H1 (cell line): ENCODE results near the gene L3MBTL4. TPM values are rescaled to one million over a fixed set of nuclear protein-coding genes. Genes with fewer than 3 reads are reported as not detected.

Source experiments
- CTCF ChIA-PET: fragments of 300-600 bp; sonication (Branson Sonifier 250); formaldehyde crosslinking; loops from one replicate; lab custom pipeline; 2021; ENCODE audit not compliant: partially characterized antibody; lab: Charles Lee
- POLR2A ChIA-PET: fragments of 300-600 bp; sonication (Branson Sonifier 250); formaldehyde crosslinking; loops from one replicate; lab custom pipeline; 2021; ENCODE audit warnings: inconsistent platforms; ENCODE audit not compliant: partially characterized antibody; lab: Charles Lee
- DNase-seq, 2 experiments: peaks; one replicate each; pipeline versions ENCODE4 v3.0.0 to v3.0.0-alpha.2; 2010 to 2022; ENCODE audit warnings: low spot score in 2 of 2, low read depth in 1 of 2, mixed read lengths in 1 of 2
- FAIRE-seq: peaks from 2 replicates; lab custom pipeline; 2011; peaks lifted over from hg19 to GRCh38; lab: Jason Lieb, UNC
- H2AFZ ChIP-seq: 2 replicates; pipeline ENCODE4 v1.8.1; 2012; ENCODE audit warnings: low read length, inconsistent platforms
- H2AK5ac ChIP-seq: 2 replicates; pipeline ENCODE4 v1.6.1; 2013; ENCODE audit warnings: low read depth, low read length
- H2BK120ac ChIP-seq: replicated peaks from 2 replicates; pipeline ENCODE3; 2013; ENCODE audit warnings: low read depth, low read length, inconsistent platforms
- H2BK12ac ChIP-seq: 2 replicates; pipeline ENCODE4 v1.6.1; 2013; ENCODE audit warnings: low read depth, low read length
- H2BK15ac ChIP-seq: 2 replicates; pipeline ENCODE4 v1.6.1; 2013; ENCODE audit warnings: low read length
- H2BK20ac ChIP-seq: 2 replicates; pipeline ENCODE4 v1.6.1; 2013; ENCODE audit warnings: low read length
- H2BK5ac ChIP-seq: 2 replicates; pipeline ENCODE4 v1.6.1; 2013; ENCODE audit warnings: low read depth, low read length
- H3K14ac ChIP-seq: 2 replicates; pipeline ENCODE4 v1.6.1; 2013; ENCODE audit warnings: inconsistent platforms; ENCODE audit not compliant: insufficient read length
- H3K18ac ChIP-seq: 2 replicates; pipeline ENCODE4 v1.6.1; 2013; ENCODE audit warnings: low read length; ENCODE audit errors: extremely low read depth
- H3K23ac ChIP-seq: 2 replicates; pipeline ENCODE4 v1.6.1; 2013; ENCODE audit warnings: inconsistent platforms; ENCODE audit not compliant: insufficient read length
- H3K23me2 ChIP-seq: 2 replicates; pipeline ENCODE4 v1.6.1; 2013; ENCODE audit warnings: low read depth, low read length
- H3K27ac ChIP-seq: 2 replicates; pipeline ENCODE4 v1.6.1; 2011; ENCODE audit warnings: low read depth, low read length, inconsistent platforms
- H3K27me3 ChIP-seq, 4 experiments: replicated peaks in 1 of 4; 1 replicate in 1 of 4; 2 replicates in 3 of 4; pipeline versions ENCODE4 v1.6.1 to v1.8.1; 2011 to 2013; ENCODE audit warnings: low read length in 3 of 4, mild to moderate bottlenecking in 3 of 4, inconsistent platforms in 2 of 4, mixed read lengths in 2 of 4, moderate library complexity in 1 of 4; ENCODE audit not compliant: control insufficient read depth in 3 of 4, insufficient read depth in 3 of 4; ENCODE audit errors: extremely low read depth in 1 of 4
- H3K36me3 ChIP-seq, 4 experiments: 2 replicates each; pipeline versions ENCODE4 v1.6.1 to v1.8.1; 2011 to 2013; ENCODE audit warnings: mild to moderate bottlenecking in 4 of 4, low read length in 3 of 4, moderate library complexity in 2 of 4, control low read depth in 1 of 4, inconsistent platforms in 1 of 4; ENCODE audit not compliant: insufficient read depth in 4 of 4, control insufficient read depth in 2 of 4
- H3K4ac ChIP-seq: replicated peaks from 2 replicates; pipeline ENCODE3; 2013; ENCODE audit warnings: low read length, low read depth, mixed read lengths, inconsistent platforms; ENCODE audit not compliant: insufficient read length
- H3K4me1 ChIP-seq, 4 experiments: replicated peaks in 1 of 4; 1 replicate in 1 of 4; 2 replicates in 3 of 4; pipeline versions ENCODE4 v1.6.1 to v1.8.1; 2011 to 2013; ENCODE audit warnings: low read length in 3 of 4, inconsistent platforms in 2 of 4, mixed read lengths in 1 of 4; ENCODE audit not compliant: insufficient read depth in 4 of 4, control insufficient read depth in 3 of 4
- H3K4me2 ChIP-seq, 2 experiments: 2 replicates each; pipeline versions ENCODE4 v1.6.1 to v1.8.1; 2011 to 2013; ENCODE audit warnings: low read depth in 2 of 2, low read length in 2 of 2, control low read depth in 1 of 2, inconsistent platforms in 1 of 2, mild to moderate bottlenecking in 1 of 2; ENCODE audit not compliant: insufficient read depth in 1 of 2
- H3K4me3 ChIP-seq, 4 experiments: fragments of 200-600, 300-600 bp in 1 of 4; sonication (generic), shearing (Covaris generic), sonication (Bioruptor Twin) in 1 of 4; 2 replicates each; pipeline versions ENCODE4 v1.5.1 to v1.8.1; 2011 to 2016; ENCODE audit warnings: low read length in 4 of 4, low read depth in 3 of 4, control low read depth in 2 of 4, inconsistent platforms in 2 of 4, mild to moderate bottlenecking in 2 of 4, mixed read lengths in 1 of 4, moderate library complexity in 1 of 4; ENCODE audit not compliant: insufficient read depth in 2 of 4; ENCODE audit errors: extremely low read depth in 1 of 4
- H3K56ac ChIP-seq: replicated peaks from 2 replicates; pipeline ENCODE3; 2013; ENCODE audit warnings: low read depth, mild to moderate bottlenecking, mixed read lengths, low read length, inconsistent platforms; ENCODE audit not compliant: insufficient read length
- H3K79me1 ChIP-seq: 2 replicates; pipeline ENCODE4 v1.6.1; 2013; ENCODE audit warnings: low read depth, low read length, control low read depth
- H3K79me2 ChIP-seq, 2 experiments: 2 replicates each; pipeline versions ENCODE4 v1.6.1 to v1.8.1; 2012 to 2013; ENCODE audit warnings: low read length in 2 of 2, mild to moderate bottlenecking in 2 of 2, inconsistent platforms in 1 of 2; ENCODE audit not compliant: insufficient read depth in 2 of 2, control insufficient read depth in 1 of 2
- H3K9ac ChIP-seq, 4 experiments: replicated peaks in 1 of 4; 1 replicate in 1 of 4; 2 replicates in 3 of 4; pipeline versions ENCODE4 v1.6.1 to v1.8.1; 2011 to 2013; ENCODE audit warnings: low read depth in 3 of 4, low read length in 3 of 4, control low read depth in 2 of 4, mild to moderate bottlenecking in 2 of 4, moderate library complexity in 2 of 4, inconsistent platforms in 1 of 4; ENCODE audit errors: extremely low read depth in 1 of 4
- H3K9me3 ChIP-seq, 2 experiments: 2 replicates each; pipeline versions ENCODE4 v1.6.1 to v1.8.1; 2012 to 2013; ENCODE audit warnings: mild to moderate bottlenecking in 2 of 2, moderate library complexity in 2 of 2, control low read depth in 1 of 2, inconsistent platforms in 1 of 2, low read depth in 1 of 2, low read length in 1 of 2, mixed read lengths in 1 of 2; ENCODE audit not compliant: insufficient read depth in 2 of 2
- H4K20me1 ChIP-seq, 2 experiments: replicated peaks in 1 of 2; 2 replicates each; pipeline versions ENCODE3 to v1.8.1; 2011 to 2013; ENCODE audit warnings: inconsistent platforms in 2 of 2, low read length in 2 of 2, mild to moderate bottlenecking in 1 of 2; ENCODE audit not compliant: insufficient read depth in 2 of 2, control insufficient read depth in 1 of 2
- H4K5ac ChIP-seq: 2 replicates; pipeline ENCODE4 v1.6.1; 2013; ENCODE audit warnings: low read length, low read depth, mixed read lengths, inconsistent platforms; ENCODE audit not compliant: insufficient read length
- H4K8ac ChIP-seq: 2 replicates; pipeline ENCODE4 v1.8.0; 2013; ENCODE audit warnings: mild to moderate bottlenecking, moderate library complexity, low read length, inconsistent platforms; ENCODE audit not compliant: insufficient read depth; ENCODE audit errors: extremely low read depth
- H4K91ac ChIP-seq: replicated peaks from 2 replicates; pipeline ENCODE3; 2013; ENCODE audit warnings: low read length, mixed read lengths, inconsistent platforms; ENCODE audit not compliant: insufficient read length
- BACH1 ChIP-seq: IDR thresholded peaks from 2 replicates; pipeline ENCODE4 v1.6.1; 2012; ENCODE audit warnings: low read length, improper control_type of control experiment
- CBX5 ChIP-seq: fragments of 300-800, 300-1000 bp; sonication (generic); IDR thresholded peaks from 2 replicates; pipeline ENCODE4 v1.7.1; 2016; ENCODE audit warnings: antibody characterized with exemption, low read length, low read depth
- CHD1 ChIP-seq: IDR thresholded peaks from 2 replicates; pipeline ENCODE4 v1.6.1; 2012; ENCODE audit warnings: low read depth, low read length, improper control_type of control experiment
- CHD2 ChIP-seq: IDR thresholded peaks from 2 replicates; pipeline ENCODE4 v1.6.1; 2012; ENCODE audit warnings: low read length, improper control_type of control experiment
- CREB1 ChIP-seq: IDR thresholded peaks from 2 replicates; pipeline ENCODE4 v1.6.1; 2012; ENCODE audit warnings: inconsistent platforms
- FOSL1 ChIP-seq: IDR thresholded peaks from 2 replicates; pipeline ENCODE4 v1.6.1; 2011; ENCODE audit warnings: mild to moderate bottlenecking, low read depth, low read length, moderate library complexity; ENCODE audit not compliant: insufficient read depth
- JUND ChIP-seq: IDR thresholded peaks from 2 replicates; pipeline ENCODE4 v1.6.1; 2011; ENCODE audit warnings: mild to moderate bottlenecking, improper control_type of control experiment, low read length
- KDM4A ChIP-seq: IDR thresholded peaks from one replicate; pipeline ENCODE4 v1.7.1; 2012; ENCODE audit warnings: low read depth, mild to moderate bottlenecking, moderate library complexity, low read length, inconsistent platforms; ENCODE audit not compliant: severe bottlenecking
- POLR2AphosphoS5 ChIP-seq: IDR thresholded peaks from 2 replicates; pipeline ENCODE4 v1.6.1; 2011; ENCODE audit warnings: low read depth, low read length
- POU5F1 ChIP-seq: IDR thresholded peaks from 2 replicates; pipeline ENCODE4 v1.6.1; 2011; ENCODE audit warnings: low read depth, mild to moderate bottlenecking, low read length, moderate library complexity
- RBBP5 ChIP-seq: IDR thresholded peaks from 2 replicates; pipeline ENCODE4 v1.7.1; 2012; ENCODE audit warnings: low read depth, mild to moderate bottlenecking, inconsistent platforms, low read length, moderate library complexity, borderline replicate concordance
- SP2 ChIP-seq: IDR thresholded peaks from 2 replicates; pipeline ENCODE4 v1.6.1; 2012; ENCODE audit warnings: mild to moderate bottlenecking, low read length, inconsistent platforms
- SRF ChIP-seq: IDR thresholded peaks from 2 replicates; pipeline ENCODE4 v1.6.1; 2011; ENCODE audit warnings: mild to moderate bottlenecking, low read depth, low read length, moderate library complexity
- WGBS, 2 experiments: shearing (Covaris generic) in 1 of 2; methylation state at CpG; one replicate each; pipeline versions ENCODE4 v1.1.6 to v1.1.7; 2013 to 2015; ENCODE audit warnings: low lambda C conversion rate in 2 of 2, mixed read lengths in 2 of 2, inconsistent platforms in 1 of 2, low coverage in 1 of 2, missing lambda C conversion rate in 1 of 2; ENCODE audit not compliant: insufficient replicate concordance in 2 of 2, insufficient coverage in 1 of 2, insufficient read length in 1 of 2; ENCODE audit errors: extremely low coverage in 1 of 2, missing lambda C conversion rate in 1 of 2; 5-methylcytosine and 5-hydroxymethylcytosine counted together
- polyA plus RNA-seq, 7 experiments: library from polyadenylated mRNA; depleted of rRNA in 3 of 7; stranded (reverse) in 5 of 7; unstranded in 2 of 7; fragments of >200 nt in 5 of 7; fragments of 200-250 nt in 2 of 7; gene quantifications; 1 replicate in 5 of 7; 2 replicates in 1 of 7; 4 replicates in 1 of 7; pipeline versions ENCODE4 v1.2.1 to v1.2.3, GENCODE V29; 2011 to 2013; ENCODE audit warnings: missing spikeins in 2 of 7, mixed read lengths in 2 of 7
- total RNA-seq: library from RNA; stranded (reverse); fragmentation: NEBNext Ultra II Directional; extraction: Animal tissue kit (Norgen Biotek cat#: 25700); gene quantifications from 2 replicates; pipeline ENCODE4 v1.2.1, GENCODE V29; 2021

Gene L3MBTL4
- total and polyA plus RNA-seq, 2 of the 8 experiments (the other 6 are each of a cell fraction or from before 2014, with no cell fraction given), result 1.0 to 2.1 TPM

- no peak for FAIRE-seq
- WGBS, 2 experiments, result 89% methylated on average over 6 of the region's 6 CpGs; no CpG with 5 or more reads in 1 of the 2 experiments
These were observed 305.0 kb downstream of the L3MBTL4 start for GRCh38 chr18:6109743-6110142.

More at GRCh38 chr18:6109743-6110142, 305.0 kb downstream of the L3MBTL4 start:
- Histone ChIP-seq H2BK5ac (no peak overlapping the region), H3K14ac (no peak overlapping the region), H4K8ac (no peak overlapping the region), H3K23me2 (no peaks in the 10 kb centered on the region), H3K18ac (no peak overlapping the region), H3K4me1 (no peaks in the 10 kb centered on the region), H4K5ac (no peak overlapping the region), H3K4me3 (no peak overlapping the region), H3K9me3 (no peaks in the 10 kb centered on the region), H3K36me3 (no peaks in the 10 kb centered on the region), H4K20me1 (no peaks in the 10 kb centered on the region), H3K27ac (no peak overlapping the region), H2BK15ac (no peak overlapping the region), H2BK20ac (no peak overlapping the region), H3K9ac (no peak overlapping the region), H3K27me3 (no peaks in the 10 kb centered on the region), H3K56ac (no peak overlapping the region), H2AFZ (no peak overlapping the region), H3K79me1 (no peaks in the 10 kb centered on the region), H3K4ac (no peak overlapping the region), H2AK5ac (no peak overlapping the region), H3K23ac (no peak overlapping the region), H2BK12ac (no peak overlapping the region), H3K4me2 (no peak overlapping the region), H4K91ac (no peak overlapping the region), H3K79me2 (no peaks in the 10 kb centered on the region), H2BK120ac (no peak overlapping the region)
- TF ChIP-seq CHD1 (no peak), SP2 (no peak), BACH1 (no peak), POU5F1 (no peak), CREB1 (no peak), CBX5 (no peak), JUND (no peak), FOSL1 (no peak), RBBP5 (no peak), SRF (no peak), CHD2 (no peak), POLR2AphosphoS5 (no peak), KDM4A (no peak)
- POLR2A ChIA-PET, result no interaction called here
- CTCF ChIA-PET, result no interaction called here
- no peak for DNase-seq
